Caco-2 (cell line): ENCODE results near the gene STEAP3. TPM values are rescaled to one million over a fixed set of nuclear protein-coding genes. Genes with fewer than 3 reads are reported as not detected.

Experiments used
- BruUV-seq: library from RNA; stranded (reverse); fragments of 400-500 nt; replicated peaks from 2 replicates; lab custom pipeline; 2021; lab: Mats Ljungman, UMichigan
- CTCF ChIA-PET: fragments of 300-600 bp; sonication (Branson Sonifier 250); formaldehyde crosslinking; loops from one replicate; lab custom pipeline; 2022; ENCODE audit warnings: antibody characterized with exemption; lab: Charles Lee
- POLR2A ChIA-PET: fragments of 300-600 bp; sonication (Branson Sonifier 250); formaldehyde crosslinking; loops from one replicate; lab custom pipeline; 2022; ENCODE audit warnings: antibody characterized with exemption; lab: Charles Lee
- DNase-seq, 2 experiments: peaks; one replicate each; pipeline versions ENCODE4 v3.0.0 to v3.0.0-alpha.2; 2020 to 2022
- H3K27me3 ChIP-seq: replicated peaks from 2 replicates; pipeline ENCODE4 v1.6.0; 2011; ENCODE audit warnings: low read length; ENCODE audit not compliant: control insufficient read depth, insufficient read depth
- H3K36me3 ChIP-seq: 2 replicates; pipeline ENCODE4 v1.5.1; 2011; ENCODE audit warnings: low read length; ENCODE audit not compliant: control insufficient read depth, insufficient read depth
- H3K4me1 ChIP-seq: fragments of 250-450 bp; sonication (Bioruptor Pico); 2 replicates; pipeline ENCODE4 v1.5.1; 2020; ENCODE audit warnings: mild to moderate bottlenecking
- H3K4me3 ChIP-seq: 2 replicates; pipeline ENCODE4 v1.5.1; 2011; ENCODE audit warnings: low read depth, mild to moderate bottlenecking, control low read depth, low read length
- H3K9me3 ChIP-seq: fragments of 250-450 bp; sonication (Bioruptor Pico); 2 replicates; pipeline ENCODE4 v1.5.1; 2020; ENCODE audit warnings: mild to moderate bottlenecking, moderate library complexity
- H3K27ac Mint-ChIP-seq: one replicate; pipeline ENCODE4 v1.8.0; 2022; ENCODE audit warnings: mixed read lengths; ENCODE audit not compliant: unreplicated experiment
- H3K27me3 Mint-ChIP-seq: one replicate; pipeline ENCODE4 v1.8.0; 2022; ENCODE audit warnings: mixed read lengths; ENCODE audit not compliant: insufficient read depth, unreplicated experiment
- H3K36me3 Mint-ChIP-seq: one replicate; pipeline ENCODE4 v1.8.0; 2022; ENCODE audit warnings: mild to moderate bottlenecking, mixed read lengths; ENCODE audit not compliant: insufficient read depth, unreplicated experiment
- H3K4me1 Mint-ChIP-seq: one replicate; pipeline ENCODE4 v1.8.0; 2022; ENCODE audit warnings: low read depth, mixed read lengths; ENCODE audit not compliant: unreplicated experiment
- H3K4me3 Mint-ChIP-seq: one replicate; pipeline ENCODE4 v1.8.0; 2022; ENCODE audit warnings: mild to moderate bottlenecking, moderate library complexity, mixed read lengths; ENCODE audit not compliant: unreplicated experiment
- H3K9me3 Mint-ChIP-seq: one replicate; pipeline ENCODE4 v1.8.0; 2022; ENCODE audit warnings: mixed read lengths; ENCODE audit not compliant: unreplicated experiment
- intact Hi-C: fragments of 100-400 bp; cut with micrococcal nuclease; formaldehyde crosslinking; loops from one replicate; pipeline ENCODE4 v1.10.0; 2022; ENCODE audit not compliant: unreplicated experiment
- total RNA-seq: library from RNA; stranded (reverse); gene quantifications from 2 replicates; pipeline ENCODE4 v1.2.3, GENCODE V29; 2022
- TF ChIP-seq, protein P1 (sequence below), 2 experiments: fragments of 200-600 bp in 1 of 2; IDR thresholded peaks; 1 replicate in 1 of 2; 2 replicates in 1 of 2; pipeline versions ENCODE4 v1.5.1 to v1.8.0; 2011 to 2022; ENCODE audit warnings: antibody characterized with exemption in 1 of 2, control low read depth in 1 of 2, inconsistent platforms in 1 of 2, low read depth in 1 of 2, low read length in 1 of 2, mild to moderate bottlenecking in 1 of 2, moderate library complexity in 1 of 2; ENCODE audit not compliant: insufficient read depth in 1 of 2, severe bottlenecking in 1 of 2, unreplicated experiment in 1 of 2

The STEAP3 gene
- total RNA-seq, 1 experiment from 2014 or later = 20.4 TPM

DNA sequence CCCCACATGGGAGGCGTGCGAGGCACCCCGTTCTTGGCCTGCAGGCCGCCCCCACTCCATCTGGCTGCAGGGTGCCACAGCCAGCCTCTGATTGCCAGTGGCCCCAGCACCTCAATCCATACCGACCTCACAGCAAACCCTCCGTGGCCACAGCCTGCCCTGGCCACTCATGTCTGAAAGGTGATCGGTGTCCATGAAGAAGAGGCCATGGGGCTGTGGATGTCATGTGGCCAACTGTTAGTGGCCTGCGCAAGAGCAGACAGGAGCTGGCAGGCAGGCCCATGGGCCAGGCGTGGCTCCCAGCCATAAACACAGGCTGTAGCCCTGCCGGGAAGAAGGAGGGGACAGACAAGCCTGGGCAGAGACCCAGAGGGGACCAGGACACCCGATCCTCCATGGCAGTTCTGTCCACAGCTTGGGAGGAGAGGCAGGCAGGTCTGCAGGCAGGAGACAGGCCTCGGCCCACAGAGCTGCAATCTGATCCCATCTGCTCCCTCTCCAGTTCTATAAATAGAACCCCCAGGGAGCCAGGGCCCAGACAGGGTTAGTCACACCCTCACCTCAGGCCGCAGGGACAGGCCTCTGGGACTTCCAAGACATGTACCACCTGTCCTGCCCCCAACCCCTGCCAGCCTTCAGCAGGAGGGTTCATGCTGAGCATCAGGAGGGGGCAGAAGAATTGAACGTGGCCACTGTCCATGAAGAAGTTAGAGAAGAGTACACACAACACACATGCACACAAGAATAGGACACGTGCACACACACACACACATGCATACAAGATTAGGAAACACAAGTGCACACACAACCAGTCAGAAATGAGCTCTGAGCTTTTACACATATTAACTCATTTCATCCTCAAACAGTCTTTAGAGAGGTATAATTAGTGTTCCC, 16.9 kb downstream of the STEAP3 start:
- H3K27ac Mint-ChIP-seq = peak overlapping the region; percentile 58
- H3K27me3 Mint-ChIP-seq = no peaks in the 10 kb centered on the region
- peaks cover 34% of the 10 kb centered on the region for H3K4me1 ChIP-seq
- POLR2A ChIA-PET = interaction anchor here (0.5 kb wide), 1 partner anchor 87 kb away, joined by 3 read pairs; no protein-coding TSS in a partner anchor
- H3K4me1 Mint-ChIP-seq = peaks cover 49% of the 10 kb centered on the region
- H3K9me3 Mint-ChIP-seq = no peaks in the 10 kb centered on the region
- H3K4me3 Mint-ChIP-seq = peak overlapping the region; percentile 12
- intact Hi-C loops = no loop called here
- no peaks in the 10 kb centered on the region for H3K9me3 ChIP-seq
- no TSS peak for BruUV-seq
- CTCF ChIA-PET = no interaction called here
- H3K27me3 ChIP-seq = no peaks in the 10 kb centered on the region
- no peak overlapping the region for H3K4me3 ChIP-seq
- peaks cover 5% of the 10 kb centered on the region for H3K36me3 Mint-ChIP-seq
- DNase-seq = peak in 1 of 2 experiments; percentile 70
- no peaks in the 10 kb centered on the region for H3K36me3 ChIP-seq
- TF ChIP-seq, protein P1, sequence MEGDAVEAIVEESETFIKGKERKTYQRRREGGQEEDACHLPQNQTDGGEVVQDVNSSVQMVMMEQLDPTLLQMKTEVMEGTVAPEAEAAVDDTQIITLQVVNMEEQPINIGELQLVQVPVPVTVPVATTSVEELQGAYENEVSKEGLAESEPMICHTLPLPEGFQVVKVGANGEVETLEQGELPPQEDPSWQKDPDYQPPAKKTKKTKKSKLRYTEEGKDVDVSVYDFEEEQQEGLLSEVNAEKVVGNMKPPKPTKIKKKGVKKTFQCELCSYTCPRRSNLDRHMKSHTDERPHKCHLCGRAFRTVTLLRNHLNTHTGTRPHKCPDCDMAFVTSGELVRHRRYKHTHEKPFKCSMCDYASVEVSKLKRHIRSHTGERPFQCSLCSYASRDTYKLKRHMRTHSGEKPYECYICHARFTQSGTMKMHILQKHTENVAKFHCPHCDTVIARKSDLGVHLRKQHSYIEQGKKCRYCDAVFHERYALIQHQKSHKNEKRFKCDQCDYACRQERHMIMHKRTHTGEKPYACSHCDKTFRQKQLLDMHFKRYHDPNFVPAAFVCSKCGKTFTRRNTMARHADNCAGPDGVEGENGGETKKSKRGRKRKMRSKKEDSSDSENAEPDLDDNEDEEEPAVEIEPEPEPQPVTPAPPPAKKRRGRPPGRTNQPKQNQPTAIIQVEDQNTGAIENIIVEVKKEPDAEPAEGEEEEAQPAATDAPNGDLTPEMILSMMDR (IDR thresholded peaks at IDR 0.05; ENCODE audit: insufficient read depth in 1 of 2, low read depth in 1 of 2, low read length in 1 of 2, severe bottlenecking in 1 of 2, unreplicated experiment in 1 of 2) = no peak

DNA sequence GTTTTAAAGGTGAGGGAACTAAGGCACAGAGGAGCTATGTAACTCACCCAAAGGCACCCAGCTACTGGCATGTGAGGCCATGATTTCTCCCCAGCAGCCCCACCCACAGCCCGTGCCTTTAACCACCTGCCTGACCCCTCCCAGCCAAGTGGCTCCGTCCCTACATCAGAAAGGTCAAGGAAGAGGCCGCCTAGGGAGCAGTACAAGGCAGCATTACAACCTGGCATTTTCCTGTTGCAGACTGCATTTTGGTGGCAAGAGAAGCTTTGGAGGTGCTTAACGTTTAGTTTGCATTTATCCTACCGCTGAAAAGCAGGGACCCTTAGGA, 17.5 kb downstream of the STEAP3 start:
- 0 out of 2 replicates have a peak, but pooled peaks cover 1% of the 10 kb centered on the region for H3K36me3 ChIP-seq
- no TSS peak for BruUV-seq
- H3K4me3 ChIP-seq = no peak overlapping the region
- ChIA-PET POLR2A (interaction anchor here (0.5 kb wide), 1 partner anchor 86 kb away, joined by 3 read pairs; no protein-coding TSS in a partner anchor), CTCF (no interaction called here)
- intact Hi-C loops = no loop called here
- Mint-ChIP-seq H3K36me3 (peaks cover 8% of the 10 kb centered on the region), H3K27me3 (no peaks in the 10 kb centered on the region), H3K27ac (peak overlapping the region; percentile 58), H3K9me3 (no peaks in the 10 kb centered on the region), H3K4me1 (peaks cover 45% of the 10 kb centered on the region), H3K4me3 (no peak overlapping the region)
- TF ChIP-seq, protein P1 (IDR thresholded peaks at IDR 0.05; ENCODE audit: insufficient read depth in 1 of 2, low read depth in 1 of 2, low read length in 1 of 2, severe bottlenecking in 1 of 2, unreplicated experiment in 1 of 2) = no peak
- H3K27me3 ChIP-seq = no peaks in the 10 kb centered on the region
- H3K9me3 ChIP-seq = no peaks in the 10 kb centered on the region
- no peak for DNase-seq
- H3K4me1 ChIP-seq = peaks cover 31% of the 10 kb centered on the region

DNA sequence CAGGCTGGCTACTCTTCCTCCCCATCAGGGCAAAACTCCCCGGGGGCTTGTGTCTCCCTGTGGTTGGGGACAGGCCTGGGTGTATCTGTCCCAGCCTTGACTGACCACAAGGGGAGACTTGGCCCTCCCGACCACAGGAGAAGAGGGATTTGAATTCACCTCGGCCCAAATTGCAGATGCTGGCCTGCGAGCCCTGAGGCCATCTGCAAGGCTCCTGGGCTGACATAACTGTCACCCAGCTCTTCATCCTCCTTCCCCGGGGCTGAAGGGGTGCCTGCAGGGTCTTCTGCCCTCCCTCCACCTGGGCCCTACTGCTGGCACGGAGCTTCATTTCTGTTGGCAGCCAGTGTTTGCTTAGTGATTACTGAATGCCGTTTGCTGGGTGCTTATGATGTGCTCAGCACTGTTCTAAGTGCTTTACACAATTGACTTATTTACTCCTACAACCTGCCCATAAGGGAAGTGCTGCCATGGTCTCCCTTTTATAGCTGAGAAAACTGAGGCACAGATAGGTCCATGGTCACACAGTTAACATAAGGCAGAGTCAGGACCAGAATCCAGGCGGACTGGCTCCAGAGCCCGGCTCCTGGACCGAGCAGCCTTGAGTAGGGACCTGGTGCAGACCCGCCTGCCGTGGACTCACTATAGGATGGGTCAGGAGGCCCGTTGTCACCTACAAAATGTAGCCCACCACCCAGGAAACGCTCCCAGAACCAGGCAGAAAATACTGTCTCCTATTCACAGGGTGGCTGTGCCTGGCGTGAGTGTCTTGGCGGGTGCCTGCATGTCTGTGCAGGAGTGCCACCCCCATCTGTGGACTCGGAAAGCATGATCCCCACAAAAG, 18.9 kb downstream of the STEAP3 start:
- BruUV-seq = no TSS peak
- TF ChIP-seq, protein P1 (IDR thresholded peaks at IDR 0.05; ENCODE audit: insufficient read depth in 1 of 2, low read depth in 1 of 2, low read length in 1 of 2, severe bottlenecking in 1 of 2, unreplicated experiment in 1 of 2) = no peak
- H3K4me1 ChIP-seq = peaks cover 23% of the 10 kb centered on the region
- intact Hi-C loops = no loop called here
- H3K4me3 ChIP-seq = no peak overlapping the region
- Mint-ChIP-seq H3K27ac (peak overlapping the region; percentile 25), H3K27me3 (no peaks in the 10 kb centered on the region), H3K4me3 (no peak overlapping the region), H3K36me3 (peaks cover 8% of the 10 kb centered on the region), H3K4me1 (peaks cover 33% of the 10 kb centered on the region), H3K9me3 (no peaks in the 10 kb centered on the region)
- H3K9me3 ChIP-seq = no peaks in the 10 kb centered on the region
- no peak for DNase-seq
- ChIA-PET CTCF (no interaction called here), POLR2A (no interaction called here)
- H3K36me3 ChIP-seq = 0 out of 2 replicates have a peak, but pooled peaks cover 1% of the 10 kb centered on the region
- H3K27me3 ChIP-seq = no peaks in the 10 kb centered on the region
